GDM1 (cell line): Measurements from ENCODE around the gene CTSD.
"Not testable (repeated sequence)": the region's sequence is repeated elsewhere in the genome, so short reads cannot be mapped to it uniquely, and the experiment has no call there.

ENCODE experiments used
- DNase-seq: peaks from one replicate; lab custom pipeline; 2025; lab: John Stamatoyannopoulos, UW

The CTSD gene

DNA sequence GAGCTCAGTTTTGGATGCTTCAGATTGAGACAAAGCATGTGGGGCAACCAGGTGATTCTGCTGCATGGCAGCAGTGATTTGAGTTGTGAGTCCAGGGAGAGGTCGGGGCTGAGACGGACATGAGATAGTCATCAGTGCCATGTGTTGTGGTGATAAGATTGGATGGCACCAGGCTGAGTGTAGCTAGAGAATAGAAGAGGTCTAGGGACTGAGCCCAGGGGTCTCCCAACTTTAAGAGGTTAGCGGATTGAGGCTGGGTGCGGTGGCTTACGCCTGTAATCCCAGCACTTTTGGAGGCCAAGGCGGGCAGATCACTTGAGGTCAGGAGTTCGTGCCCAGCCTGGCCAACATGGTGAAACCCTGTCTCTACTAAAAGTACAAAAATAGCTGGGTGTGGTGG lies 6.3 kb upstream of the CTSD start:
- DNase-seq: no peak

DNA sequence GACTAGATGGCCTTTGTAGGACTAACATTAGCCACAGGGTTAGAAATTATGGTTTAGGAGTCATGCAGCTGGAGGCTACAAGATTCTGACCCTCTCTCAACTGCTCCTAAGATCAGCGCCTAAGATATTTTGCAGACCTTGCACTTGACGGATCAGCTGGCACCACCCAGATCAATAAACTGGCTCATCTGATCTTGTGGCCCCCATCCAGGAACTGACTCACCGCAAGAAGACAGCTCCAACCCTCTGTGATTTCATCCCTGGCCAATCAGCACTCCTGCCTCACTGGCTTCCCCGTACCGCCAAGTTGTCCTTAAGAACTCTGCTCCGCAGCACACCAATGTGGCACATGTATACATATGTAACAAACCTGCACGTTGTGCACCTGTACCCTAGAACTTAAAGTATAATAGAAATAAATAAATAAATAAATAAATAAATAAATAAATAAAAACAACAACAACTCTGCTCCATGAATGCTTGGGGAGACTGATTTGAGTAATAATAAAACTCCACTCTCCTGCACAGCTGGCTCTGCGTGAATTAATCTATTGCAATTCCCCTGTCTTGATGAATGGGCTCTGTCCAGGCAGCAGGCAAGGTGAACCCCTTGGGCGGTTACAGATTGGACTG lies 5.7 kb upstream of the CTSD start:
- not testable (repeated sequence) for DNase-seq

DNA sequence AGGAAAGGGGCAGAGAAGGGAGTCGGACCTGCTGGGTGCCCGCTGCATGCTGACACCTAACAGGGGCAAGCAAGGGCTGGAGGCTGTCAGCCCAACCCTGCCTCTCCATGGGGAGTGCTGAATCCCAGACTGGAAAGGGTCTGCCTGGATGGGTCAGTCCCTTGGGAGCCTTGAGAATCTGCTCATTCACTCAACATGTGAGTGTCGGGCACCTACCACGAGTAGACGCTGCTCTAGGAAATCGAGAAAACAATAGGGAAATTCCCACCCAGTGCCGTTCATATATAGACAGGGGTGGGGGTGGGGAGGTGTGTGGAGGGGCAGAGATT lies 4.4 kb upstream of the CTSD start:
- DNase-seq: no peak

DNA sequence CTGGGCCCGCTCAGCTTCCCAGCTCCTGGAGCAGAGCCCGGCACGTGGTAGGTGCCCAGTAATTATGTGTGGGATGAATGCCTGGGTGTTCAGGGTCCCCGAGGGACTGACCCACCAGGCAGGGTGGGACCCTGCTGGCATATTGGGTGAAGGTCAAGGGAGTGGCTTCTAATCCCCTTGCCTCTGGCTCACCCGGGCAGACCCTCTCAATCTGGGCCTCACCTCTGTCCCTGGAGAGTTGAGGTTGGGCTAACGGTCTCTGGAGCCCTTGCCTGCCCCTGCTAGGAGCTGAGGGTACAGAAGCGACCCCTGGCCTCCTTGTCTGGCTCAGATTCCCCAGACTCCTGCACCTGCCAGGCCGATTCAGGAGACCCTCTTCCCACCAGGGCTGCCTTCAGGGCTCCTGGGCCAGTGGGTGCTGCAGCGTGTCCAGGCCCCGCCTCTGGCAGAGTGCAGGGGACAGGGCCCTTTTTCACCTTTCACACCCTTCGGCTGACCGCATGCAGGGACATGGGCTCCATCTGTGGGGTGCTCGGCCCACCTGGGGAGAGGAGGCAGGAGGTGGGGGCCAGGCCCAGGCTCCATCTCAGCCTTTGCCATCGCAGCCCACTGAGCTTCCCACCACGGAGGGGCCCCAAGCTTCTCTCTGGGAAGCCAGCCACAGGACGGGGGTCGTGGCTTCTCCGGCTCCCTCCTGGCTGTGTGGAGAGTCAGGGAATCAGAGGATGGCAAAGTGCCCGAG lies 3.8 kb upstream of the CTSD start:
- DNase-seq: no peak

DNA sequence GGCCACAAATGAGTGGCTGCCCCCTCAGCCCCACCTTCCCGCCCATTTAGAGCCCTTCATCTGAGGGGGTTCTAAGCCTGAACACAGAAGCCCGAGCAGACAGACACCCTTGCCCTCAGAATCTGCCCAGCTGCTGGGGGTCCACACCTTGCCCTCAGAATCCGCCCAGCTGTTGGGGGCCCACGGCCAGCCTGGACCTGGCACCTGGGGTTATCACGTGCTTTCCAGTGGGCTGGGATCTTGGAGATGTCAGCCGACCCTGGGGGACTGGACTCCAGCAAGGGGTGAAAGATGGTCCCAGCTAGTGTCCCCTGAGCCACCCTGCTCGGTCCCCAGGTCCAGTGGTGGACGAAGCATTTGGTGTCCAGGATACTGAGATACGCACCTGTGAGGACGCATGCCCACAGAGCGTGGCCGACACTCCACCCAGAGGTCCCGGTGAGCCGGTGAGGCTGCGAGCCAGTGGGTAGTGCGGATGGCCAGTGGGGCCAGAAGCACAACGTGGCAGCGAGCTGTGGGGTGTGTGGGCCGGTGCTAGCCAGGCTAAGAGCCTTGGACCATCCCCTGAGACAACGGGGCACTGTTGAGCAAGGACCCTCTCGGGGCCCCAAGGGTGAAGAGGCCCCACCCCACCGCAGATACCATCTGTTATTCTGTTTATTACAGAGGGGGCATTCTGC lies 3.1 kb upstream of the CTSD start:
- no peak for DNase-seq

DNA sequence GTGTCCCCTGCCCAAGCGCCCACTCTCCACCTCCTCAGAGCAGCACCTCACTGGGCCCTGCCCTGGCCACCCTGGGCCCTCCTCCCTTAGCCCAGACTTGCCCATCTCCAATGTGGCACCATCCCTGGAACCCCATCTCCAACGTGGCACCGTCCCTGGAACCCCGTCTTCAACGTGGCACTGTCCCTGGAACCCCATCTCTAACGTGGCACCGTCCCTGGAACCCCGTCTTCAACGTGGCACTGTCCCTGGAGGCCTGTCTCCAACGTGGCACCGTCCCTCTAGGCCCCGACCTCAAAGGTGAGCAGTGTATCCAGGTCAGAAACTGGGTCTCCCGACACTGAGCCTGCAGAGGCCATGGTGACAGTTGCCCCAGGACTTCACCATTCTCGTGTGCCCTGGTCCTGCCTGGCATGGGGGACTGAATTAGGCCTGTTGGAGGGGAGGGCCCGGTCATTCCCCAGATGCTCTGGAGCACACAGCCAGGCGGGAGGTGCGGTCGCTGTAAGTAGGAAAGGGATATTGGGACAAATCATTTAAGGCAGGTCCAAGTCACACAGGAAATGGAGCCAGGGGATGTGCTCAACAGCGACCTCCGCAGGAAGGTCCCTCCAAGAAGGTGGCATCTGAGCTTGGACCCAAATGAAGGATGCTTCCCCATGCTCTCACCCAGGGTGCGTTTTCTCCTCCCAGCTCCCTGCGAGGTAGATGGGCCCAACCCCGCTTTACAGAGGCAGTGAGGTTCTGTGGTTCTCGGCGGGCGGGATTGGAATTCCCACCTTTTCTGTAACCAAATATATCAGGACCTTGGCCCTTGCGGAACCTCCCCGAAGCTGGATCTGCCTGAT lies 2.4 kb upstream of the CTSD start:
- no peak for DNase-seq

DNA sequence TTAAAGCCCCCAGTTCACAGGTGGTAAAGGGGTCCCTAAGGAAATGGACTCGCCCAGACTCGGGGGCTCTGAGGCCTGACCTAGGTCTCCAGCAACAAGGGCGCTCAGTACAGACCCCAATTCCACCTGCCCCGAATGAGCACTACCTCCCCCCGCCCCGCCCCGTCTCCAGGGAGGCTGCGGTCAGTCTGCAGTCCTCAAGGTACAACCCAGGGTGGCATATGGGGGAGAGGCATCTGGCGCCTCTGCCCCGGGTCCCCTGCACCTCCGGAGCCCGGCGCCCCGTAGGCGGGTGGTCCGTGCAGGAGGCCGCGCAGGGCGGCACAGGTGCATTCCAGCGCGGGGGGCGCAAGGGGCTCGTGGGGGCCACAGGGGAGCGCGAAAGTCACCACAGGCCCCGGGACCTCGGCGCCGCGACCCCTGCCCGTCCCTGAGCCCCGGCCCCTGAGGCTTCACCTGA lies 361 bp downstream of the CTSD start:
- no peak for DNase-seq

DNA sequence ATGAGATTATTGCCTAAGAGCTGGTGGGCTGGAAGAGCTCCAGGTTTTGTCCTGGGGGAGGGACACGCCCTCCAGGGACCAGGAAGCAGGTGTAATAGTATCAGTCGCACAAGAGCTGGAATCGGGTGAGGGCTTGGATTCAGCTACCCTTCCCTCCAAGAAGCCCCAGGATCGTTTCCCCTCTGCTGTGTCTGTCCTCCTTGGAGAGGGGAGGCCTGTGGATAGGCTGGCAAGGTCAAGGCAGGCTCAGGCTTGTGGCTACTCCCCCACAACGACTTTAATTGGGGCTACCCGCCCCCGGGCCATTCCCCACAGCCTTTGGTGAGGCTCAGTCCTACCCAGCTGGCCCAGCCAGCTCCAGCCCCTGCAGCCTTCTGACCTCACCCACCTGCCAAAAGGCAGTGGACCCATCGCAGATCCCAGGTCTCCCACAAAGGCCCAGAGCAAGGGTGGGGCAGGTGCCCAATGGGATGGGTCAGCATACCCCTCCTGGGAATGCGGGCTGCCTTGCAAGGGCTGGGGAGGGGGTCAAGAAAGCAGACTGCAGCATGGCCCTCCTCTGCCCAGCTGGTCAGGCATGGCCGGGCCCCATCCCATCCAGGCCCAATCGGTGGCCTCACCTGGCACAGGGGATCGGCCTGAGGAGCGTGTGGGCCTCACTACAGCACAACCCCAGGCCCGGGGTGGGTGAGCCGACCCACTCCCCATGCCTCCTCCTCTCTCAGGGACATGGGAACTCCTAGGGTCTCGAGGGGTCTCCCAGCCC lies 1.0 kb downstream of the CTSD start:
- DNase-seq: no peak

DNA sequence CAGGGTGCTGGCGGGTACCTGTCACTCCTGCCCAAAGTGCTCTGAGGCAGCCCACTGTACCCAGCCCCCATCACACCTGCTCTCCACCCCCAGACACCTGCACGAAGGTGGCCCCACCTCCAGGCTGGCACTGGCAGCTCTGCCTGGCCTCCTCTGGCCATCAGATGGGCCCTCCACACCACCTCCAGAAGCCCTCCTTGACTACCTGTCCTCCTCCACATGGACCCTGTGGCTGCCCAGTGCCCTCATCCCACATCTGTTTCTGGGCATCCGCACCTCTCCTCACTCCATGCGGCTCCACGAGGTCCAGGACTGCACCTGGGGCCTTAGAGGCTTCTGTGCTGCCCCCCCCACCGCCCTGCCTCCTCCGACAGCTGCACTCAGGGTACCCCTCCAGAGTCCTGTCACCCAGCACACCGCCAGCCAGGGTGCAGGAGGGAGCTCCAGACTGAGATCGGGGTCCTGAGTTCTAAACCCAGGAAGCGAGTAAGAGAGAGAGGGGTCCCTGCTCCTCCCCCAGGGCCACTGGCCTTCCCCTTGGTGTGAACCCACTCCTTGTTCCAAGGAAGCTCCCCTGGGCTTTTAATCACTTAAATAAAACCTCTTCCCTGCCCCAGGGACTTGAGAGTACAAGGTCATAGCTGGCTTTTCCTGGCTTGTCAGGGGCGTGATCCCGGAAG lies 1.7 kb downstream of the CTSD start:
- DNase-seq: no peak

DNA sequence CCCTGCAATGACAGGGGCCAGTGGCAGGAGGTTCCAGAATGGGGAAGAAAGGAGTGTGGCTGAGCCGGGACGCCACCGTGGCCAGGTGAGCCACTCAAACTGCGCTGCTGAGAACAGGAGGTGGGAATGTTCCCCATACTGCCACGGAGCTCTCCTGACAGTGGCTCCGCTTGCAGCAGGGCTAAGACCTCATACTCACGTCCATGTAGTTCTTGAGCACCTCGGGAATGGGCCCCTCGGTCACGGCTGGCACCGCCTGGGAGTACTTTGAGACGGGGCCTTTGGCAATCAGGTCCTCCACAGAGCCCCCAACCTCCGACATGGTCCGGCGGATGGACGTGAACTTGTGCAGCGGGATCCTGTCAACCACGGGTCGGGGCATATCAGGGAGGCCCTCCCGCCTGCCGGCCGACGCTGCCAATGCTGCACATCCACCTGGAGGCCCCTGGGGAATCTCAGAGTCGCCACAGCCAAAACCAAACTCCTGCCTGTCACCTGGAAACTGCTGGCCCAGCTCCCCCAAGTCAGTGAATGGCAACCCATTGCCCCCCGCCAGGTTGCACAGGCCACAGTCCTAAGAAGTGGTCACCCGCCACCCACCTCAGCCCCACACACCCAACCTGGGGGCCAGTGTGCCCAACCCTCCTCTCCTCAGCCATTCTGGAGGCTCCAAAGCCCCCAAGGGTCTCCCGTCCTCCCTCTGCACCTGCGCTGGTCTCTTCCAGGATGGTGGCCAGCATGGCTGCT lies 2.4 kb downstream of the CTSD start:
- no peak for DNase-seq

DNA sequence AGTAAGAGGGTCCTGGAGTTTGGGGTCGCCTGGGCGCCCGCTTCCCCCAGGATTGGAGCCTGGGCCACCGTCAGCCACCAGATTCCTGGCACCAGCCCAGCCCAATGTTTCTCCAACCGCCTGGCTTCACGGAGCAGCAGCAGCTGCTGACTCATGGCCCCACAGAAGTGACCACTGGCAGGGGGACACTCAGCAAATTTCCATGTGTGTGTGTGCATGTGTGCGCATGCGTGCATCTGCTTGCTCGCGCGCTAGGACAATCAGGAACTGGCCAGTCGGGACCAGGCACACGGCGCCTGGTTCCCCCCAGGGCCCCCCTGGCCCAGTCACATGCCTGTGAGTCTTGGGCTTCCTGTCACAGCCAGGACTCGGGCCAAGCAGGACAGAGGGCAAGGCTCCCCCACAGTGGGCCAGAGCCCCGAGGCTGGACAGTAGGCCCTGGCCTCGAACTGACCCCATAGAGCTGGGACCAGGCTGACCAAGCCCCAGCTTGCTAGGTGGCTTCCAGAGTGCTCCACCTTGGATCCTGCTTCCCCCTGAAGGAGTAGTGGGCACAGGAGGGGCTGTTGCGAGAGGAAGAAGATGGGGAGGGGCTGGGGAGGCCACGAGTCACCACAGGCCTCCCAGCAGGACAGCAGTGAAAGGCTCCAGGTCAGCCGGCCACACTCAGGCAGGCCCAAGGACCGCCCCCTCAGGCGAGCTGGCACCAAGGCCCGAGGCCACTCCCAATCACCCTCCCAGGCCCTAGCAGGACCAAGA lies 3.2 kb downstream of the CTSD start:
- DNase-seq: no peak

DNA sequence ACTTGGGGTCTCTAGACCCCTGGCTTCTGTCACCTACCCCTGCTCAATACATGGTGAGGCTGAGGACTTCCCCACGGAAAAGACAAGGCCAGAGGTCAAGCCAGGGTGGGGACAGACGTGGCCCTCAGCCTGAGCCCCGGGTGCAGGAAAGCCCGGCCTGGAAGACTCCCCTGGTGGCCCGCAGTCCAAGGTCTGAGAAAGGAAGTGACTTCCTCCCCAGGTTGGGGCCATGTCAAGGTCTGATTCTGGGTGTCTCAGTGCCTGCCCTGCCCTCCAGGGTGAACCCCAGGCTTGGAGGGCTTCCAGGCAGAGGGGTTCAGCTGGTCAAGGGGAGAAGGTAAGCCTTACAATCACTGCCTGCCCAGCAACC lies 3.9 kb downstream of the CTSD start:
- DNase-seq: no peak

DNA sequence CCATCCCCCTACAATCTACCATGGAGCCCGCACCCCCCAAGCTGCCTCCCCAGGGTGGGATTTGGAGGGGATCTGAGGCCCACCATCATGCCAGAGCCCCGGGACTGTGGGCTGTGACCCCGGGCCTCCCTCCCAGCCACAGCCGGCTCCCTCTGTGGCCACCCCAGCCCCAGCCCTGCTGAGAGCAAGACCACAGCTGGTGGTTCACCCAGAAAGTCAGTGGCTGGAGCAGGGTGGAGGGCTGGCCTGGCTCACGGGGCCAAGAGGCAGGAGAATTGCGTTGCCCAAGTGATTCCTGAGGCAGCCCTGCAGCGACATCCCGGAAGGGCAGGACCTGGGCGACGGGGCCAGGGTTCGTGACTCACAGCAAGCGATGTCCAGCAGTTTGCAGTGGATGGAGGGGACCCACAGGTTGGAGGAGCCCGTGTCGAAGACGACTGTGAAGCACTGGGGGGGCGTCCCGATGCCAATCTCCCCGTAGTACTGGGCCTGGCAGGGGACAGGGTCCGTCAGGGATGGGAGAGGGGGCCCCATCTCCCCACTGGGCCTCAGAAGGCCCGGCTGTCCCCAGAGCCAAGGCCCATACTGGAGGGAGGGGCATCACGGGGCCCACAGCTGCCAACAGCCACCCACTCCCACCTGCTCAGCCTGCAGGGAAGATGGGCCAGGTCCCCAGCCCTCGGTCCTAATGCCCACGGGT lies 4.4 kb downstream of the CTSD start:
- DNase-seq: no peak

DNA sequence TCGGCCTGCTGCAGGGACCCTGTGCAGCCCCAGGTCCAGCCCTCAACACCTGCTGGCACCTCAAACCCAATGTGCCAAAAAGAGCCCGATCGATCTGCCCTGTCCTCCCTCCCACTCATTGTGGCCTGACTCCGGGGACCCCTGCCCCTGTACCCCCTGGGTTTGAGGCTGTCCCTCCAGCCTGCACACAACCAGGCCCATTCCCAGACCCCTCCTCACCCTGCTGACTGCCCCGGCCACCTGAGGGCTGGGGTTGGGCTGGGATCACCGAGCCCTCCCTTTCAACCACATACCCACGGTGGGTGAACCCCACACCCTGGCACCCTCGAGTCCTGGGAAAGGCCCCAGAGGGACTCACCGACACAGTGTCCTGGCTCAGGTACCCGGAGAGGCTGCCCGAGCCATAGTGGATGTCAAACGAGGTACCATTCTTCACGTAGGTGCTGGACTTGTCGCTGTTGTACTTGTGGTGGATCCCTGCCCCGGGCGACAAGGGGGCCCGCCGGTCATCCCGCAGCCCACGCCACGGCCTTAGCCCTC lies 5.0 kb downstream of the CTSD start:
- no peak for DNase-seq

DNA sequence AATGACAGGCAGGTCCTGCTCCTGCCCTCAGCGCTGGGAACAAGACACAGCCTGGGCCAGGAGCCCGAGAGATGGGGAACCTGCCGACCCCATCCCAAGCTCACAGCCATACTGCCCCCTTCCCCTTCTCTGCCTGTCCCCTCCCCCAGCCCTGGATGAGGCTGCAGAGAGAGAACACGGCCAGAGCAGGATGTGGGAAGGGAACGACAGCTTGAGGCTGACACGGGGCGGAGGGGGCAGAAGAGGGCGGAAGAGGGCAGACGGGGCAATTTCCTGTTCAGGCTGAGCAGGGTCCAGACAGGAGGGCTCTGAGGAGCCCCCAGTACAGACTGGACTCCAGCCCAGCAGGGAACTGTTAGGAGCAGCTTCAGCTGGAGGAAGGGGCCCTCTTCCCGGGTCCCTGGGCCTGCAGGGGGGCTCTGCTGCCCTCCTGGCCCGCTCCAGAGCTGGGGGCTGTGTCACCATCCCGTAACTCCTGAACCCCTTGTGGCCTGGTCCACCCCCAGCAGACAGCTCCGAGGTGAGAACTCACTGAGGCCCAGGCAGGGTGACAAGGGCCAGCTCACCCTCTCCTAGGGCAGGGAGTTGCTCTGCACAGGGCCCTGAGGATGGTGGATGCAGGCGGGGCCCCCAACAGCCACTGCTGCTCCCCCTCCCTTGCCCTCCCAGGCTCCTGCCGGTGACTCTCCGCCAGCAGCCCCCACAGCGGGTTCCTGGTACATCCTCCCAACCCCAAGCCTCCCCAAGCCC lies 5.7 kb downstream of the CTSD start:
- DNase-seq: peak; percentile 91

DNA sequence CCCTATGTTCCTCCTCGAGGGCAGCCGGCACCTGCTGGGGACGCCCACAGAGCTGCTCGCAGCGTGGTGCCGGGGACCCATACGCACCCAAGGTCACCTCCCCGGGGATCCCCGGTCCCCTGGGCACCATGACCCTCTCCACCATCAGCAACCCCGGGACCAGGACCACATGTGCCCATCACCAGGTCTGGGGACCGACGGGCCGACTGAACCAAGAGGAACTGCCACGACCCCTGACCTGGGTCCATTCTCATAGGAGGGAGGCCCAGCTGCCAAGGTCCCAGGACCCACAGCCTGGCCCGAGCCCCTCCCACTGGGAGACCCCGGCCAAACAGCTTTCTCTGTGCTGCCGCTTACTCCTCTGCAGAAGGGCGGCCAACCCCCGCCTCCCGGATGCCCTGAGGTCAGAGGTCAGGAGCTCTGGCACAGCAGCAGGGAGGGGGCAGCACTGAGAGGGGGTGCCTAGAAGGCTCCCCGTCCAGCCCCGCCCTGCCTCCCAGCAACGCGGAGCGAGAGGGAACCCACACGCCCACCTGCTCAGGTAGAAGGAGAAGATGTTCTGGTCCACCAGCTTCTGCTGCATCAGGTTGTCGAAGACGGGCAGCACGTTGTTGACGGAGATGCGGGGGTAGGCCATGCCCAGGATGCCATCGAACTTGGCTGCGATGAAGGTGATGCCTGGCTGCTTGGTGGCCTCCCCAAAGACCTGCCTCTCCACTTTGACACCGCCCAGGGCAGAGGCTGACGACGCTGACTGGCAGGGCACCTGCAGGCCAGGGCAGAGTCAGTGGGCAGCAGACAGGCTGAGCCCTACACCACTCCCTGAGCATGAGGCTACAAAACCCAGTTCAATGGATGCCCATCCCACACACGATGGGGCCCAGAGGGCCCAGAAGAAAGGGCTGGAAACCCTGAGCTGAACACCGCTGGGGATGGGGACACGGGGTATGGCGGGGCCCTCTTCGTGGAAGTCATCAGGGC lies 6.6 kb downstream of the CTSD start:
- DNase-seq: no peak
